GM12878 (cell line): Measurements from ENCODE around the gene CHD6.

Source experiments
- ATF3 ChIP-seq: IDR thresholded peaks from 2 replicates; pipeline ENCODE4 v1.6.1; 2011; ENCODE audit warnings: low read depth, mild to moderate bottlenecking, low read length, moderate library complexity, borderline replicate concordance; ENCODE audit errors: extremely low read depth
- CHD1 ChIP-seq: IDR thresholded peaks from 2 replicates; pipeline ENCODE4 v1.6.1; 2012; ENCODE audit warnings: low read depth, low read length, improper control_type of control experiment
- CTCF ChIP-seq, 3 experiments: IDR thresholded peaks in 2 of 3; conservative IDR thresholded peaks in 1 of 3; 2 replicates each; pipeline ENCODE4 v1.5.1; 2011; ENCODE audit warnings: low read depth in 3 of 3, low read length in 3 of 3, mild to moderate bottlenecking in 3 of 3, control low read depth in 2 of 3, moderate library complexity in 2 of 3, inconsistent platforms in 1 of 3, mixed read lengths in 1 of 3; ENCODE audit not compliant: control insufficient read depth in 2 of 3, insufficient read depth in 1 of 3; ENCODE audit errors: extremely low read depth in 1 of 3
- ESRRA ChIP-seq: IDR thresholded peaks from 2 replicates; pipeline ENCODE4 v1.6.1; 2012; ENCODE audit warnings: mild to moderate bottlenecking, low read length, improper control_type of control experiment
- NFXL1 ChIP-seq: fragments of 450-650 bp; IDR thresholded peaks from 2 replicates; pipeline ENCODE4 v1.6.1; 2017; ENCODE audit warnings: antibody characterized with exemption, mild to moderate bottlenecking, borderline replicate concordance
- NR2C2 ChIP-seq: IDR thresholded peaks from 2 replicates; pipeline ENCODE4 v1.6.1; 2011; ENCODE audit warnings: borderline replicate concordance, low read depth; ENCODE audit not compliant: control insufficient read depth, insufficient read length
- POLR2A ChIP-seq: IDR thresholded peaks from 2 replicates; pipeline ENCODE4 v1.6.1; 2011; ENCODE audit warnings: low read depth, mild to moderate bottlenecking, low read length
- SREBF2 ChIP-seq: IDR thresholded peaks from 2 replicates; pipeline ENCODE4 v1.6.1; 2012; ENCODE audit warnings: mild to moderate bottlenecking, low read length
- TAF1 ChIP-seq: IDR thresholded peaks from 2 replicates; pipeline ENCODE4 v1.6.1; 2011; ENCODE audit warnings: mild to moderate bottlenecking, low read depth, low read length, borderline replicate concordance
- ZNF24 ChIP-seq: fragments of 450-650 bp; IDR thresholded peaks from 2 replicates; pipeline ENCODE4 v1.6.1; 2017; ENCODE audit warnings: antibody characterized with exemption, mild to moderate bottlenecking
- TF ChIP-seq, protein P1 (sequence below): IDR thresholded peaks from 2 replicates; pipeline ENCODE4 v1.6.1; 2011; ENCODE audit warnings: low read depth, low read length, improper control_type of control experiment, borderline replicate concordance

DNA sequence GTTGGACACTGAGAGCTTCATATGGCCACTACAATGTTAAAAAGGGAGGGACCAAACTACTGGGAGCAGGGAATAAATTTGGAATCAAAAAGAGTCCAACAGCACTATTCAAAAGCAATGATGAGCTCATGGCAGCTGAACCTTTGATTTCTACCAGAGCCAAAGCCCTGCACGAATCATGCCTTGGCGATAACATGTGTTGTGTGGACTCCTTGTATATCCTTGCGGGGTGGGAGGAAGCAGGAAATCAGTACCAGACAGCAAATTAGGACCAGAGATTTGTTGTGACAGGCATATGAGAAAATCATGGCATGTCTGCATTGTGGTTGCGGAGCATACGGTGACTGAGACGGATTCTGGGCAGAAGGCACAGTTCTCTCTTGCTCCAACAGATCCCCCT lies 166.0 kb downstream of the CHD6 start:
- TF ChIP-seq CTCF (IDR thresholded peaks at IDR 0.05 in 2 of 3, conservative IDR thresholded peaks at IDR 0.05 in 1 of 3; ENCODE audit: control insufficient read depth in 2 of 3, extremely low read depth in 1 of 3, insufficient read depth in 1 of 3, low read depth in 3 of 3, low read length in 3 of 3) = no peak
- no peak for TF ChIP-seq ATF3
- TF ChIP-seq, protein P1, sequence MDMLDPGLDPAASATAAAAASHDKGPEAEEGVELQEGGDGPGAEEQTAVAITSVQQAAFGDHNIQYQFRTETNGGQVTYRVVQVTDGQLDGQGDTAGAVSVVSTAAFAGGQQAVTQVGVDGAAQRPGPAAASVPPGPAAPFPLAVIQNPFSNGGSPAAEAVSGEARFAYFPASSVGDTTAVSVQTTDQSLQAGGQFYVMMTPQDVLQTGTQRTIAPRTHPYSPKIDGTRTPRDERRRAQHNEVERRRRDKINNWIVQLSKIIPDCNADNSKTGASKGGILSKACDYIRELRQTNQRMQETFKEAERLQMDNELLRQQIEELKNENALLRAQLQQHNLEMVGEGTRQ = no peak
- TF ChIP-seq SREBF2 = no peak
- no peak for TF ChIP-seq ZNF24
- TF ChIP-seq CHD1 = no peak
- no peak for TF ChIP-seq NR2C2
- no peak for TF ChIP-seq ESRRA
- TF ChIP-seq TAF1 = no peak
- no peak for TF ChIP-seq NFXL1
- no peak for TF ChIP-seq POLR2A
